Duodenal mucosa (tissue), 2 donors: ENCODE data around the gene LIX1L.

Experiments used
- H3K27ac ChIP-seq: one replicate; pipeline ENCODE4 v1.7.0; 2013; ENCODE audit warnings: low read depth, low read length
- H3K27me3 ChIP-seq, 2 donors: one replicate each; pipeline ENCODE4 v1.7.0; 2013; ENCODE audit warnings: low read length in 2 of 2, control low read depth in 1 of 2; ENCODE audit not compliant: insufficient read depth in 2 of 2, control insufficient read depth in 1 of 2
- H3K36me3 ChIP-seq, 2 donors: one replicate each; pipeline ENCODE4 v1.7.0; 2013; ENCODE audit warnings: low read length in 2 of 2, control low read depth in 1 of 2; ENCODE audit not compliant: insufficient read depth in 2 of 2, control insufficient read depth in 1 of 2
- H3K4me1 ChIP-seq, 2 donors: one replicate each; pipeline ENCODE4 v1.7.0; 2013; ENCODE audit warnings: low read length in 2 of 2, control low read depth in 1 of 2; ENCODE audit not compliant: insufficient read depth in 2 of 2, control insufficient read depth in 1 of 2
- H3K4me3 ChIP-seq, 2 donors: one replicate each; pipeline ENCODE4 v1.7.0; 2013; ENCODE audit warnings: low read length in 2 of 2, low read depth in 1 of 2
- H3K9ac ChIP-seq, 2 donors: one replicate each; pipeline ENCODE4 v1.7.0; 2013; ENCODE audit warnings: low read length in 2 of 2, low read depth in 1 of 2
- H3K9me3 ChIP-seq, 2 donors: one replicate each; pipeline ENCODE4 v1.7.0; 2013; ENCODE audit warnings: low read length in 2 of 2, control low read depth in 1 of 2; ENCODE audit not compliant: control insufficient read depth in 1 of 2

Gene LIX1L

DNA sequence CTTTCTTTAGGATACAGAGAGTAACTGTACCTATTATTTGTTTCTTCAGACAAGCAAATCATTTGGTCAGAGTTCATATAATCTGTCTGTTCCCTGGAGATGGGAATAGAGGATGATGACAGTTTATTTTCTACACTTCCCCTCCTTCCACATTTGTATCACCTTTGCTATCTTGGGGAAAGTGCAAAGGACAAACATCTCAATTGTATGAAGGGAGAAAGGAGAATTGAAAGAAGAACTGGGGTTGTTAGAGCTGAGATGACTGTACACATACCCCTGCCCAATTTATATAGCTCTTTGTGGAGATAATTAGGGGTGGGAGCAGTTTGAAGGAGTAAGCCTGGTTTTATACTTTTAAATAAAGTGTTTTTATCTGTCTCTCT, 20.6 kb upstream of the LIX1L start:
- Histone ChIP-seq H3K4me3 (peak overlapping the region; percentile 48 to 50), H3K9me3 (no peaks in the 10 kb centered on the region), H3K27ac (peak overlapping the region; percentile 80), H3K36me3 (no peaks in the 10 kb centered on the region), H3K4me1 (peaks cover 41 to 45% of the 10 kb centered on the region in 2 donors), H3K27me3 (no peaks in the 10 kb centered on the region), H3K9ac (peak overlapping the region; percentile 53 to 67)

DNA sequence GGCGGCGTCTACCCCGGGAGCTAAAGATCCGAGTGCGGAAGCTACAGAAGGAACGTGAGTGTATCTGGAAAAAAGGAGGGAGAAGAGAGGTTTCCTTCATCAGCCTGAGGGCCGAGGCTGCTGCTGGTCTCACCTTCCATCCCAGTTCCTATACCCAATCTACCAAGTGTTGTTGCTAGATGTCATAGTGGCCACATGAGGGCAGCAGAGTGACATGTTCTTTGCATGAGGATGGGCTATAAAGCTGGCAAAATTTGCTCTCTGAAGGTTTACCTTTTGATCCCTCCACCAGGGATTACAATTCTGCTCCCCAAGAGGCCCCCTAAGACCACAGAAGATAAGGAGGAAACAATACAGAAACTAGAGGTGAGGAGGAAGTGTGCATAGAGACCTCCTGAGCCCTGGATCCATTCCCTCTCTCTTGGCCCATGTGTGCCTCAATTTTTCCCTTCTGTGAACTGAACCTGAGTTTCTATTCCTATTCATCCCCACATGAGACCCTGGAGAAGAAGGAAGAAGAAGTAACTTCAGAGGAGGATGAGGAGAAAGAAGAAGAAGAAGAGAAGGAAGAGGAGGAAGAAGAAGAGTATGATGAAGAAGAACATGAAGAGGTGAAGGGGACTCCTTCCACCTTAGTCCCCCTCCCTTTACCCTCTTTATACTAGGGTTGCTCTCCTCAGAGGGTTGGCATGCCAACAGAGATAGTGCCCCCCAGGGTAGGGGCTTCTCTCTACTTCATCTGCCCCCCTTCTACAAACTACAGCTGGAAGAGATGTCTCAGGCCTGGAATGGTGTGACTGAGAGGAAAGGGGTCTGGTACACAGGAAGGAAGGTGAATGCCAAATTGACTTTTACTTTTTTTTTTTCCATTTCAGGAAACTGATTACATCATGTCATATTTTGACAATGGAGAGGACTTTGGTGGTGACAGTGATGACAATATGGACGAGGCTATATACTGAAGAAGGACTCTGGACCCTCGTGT, 20.0 kb upstream of the LIX1L start:
- peak overlapping the region in 1 of 2 donors; percentile 50 for H3K4me3 ChIP-seq
- peaks cover 35 to 38% of the 10 kb centered on the region in 2 donors for H3K4me1 ChIP-seq
- peak overlapping the region; percentile 80 for H3K27ac ChIP-seq
- no peaks in the 10 kb centered on the region for H3K36me3 ChIP-seq
- H3K27me3 ChIP-seq = no peaks in the 10 kb centered on the region
- no peaks in the 10 kb centered on the region for H3K9me3 ChIP-seq
- peak overlapping the region; percentile 53 to 67 for H3K9ac ChIP-seq

DNA sequence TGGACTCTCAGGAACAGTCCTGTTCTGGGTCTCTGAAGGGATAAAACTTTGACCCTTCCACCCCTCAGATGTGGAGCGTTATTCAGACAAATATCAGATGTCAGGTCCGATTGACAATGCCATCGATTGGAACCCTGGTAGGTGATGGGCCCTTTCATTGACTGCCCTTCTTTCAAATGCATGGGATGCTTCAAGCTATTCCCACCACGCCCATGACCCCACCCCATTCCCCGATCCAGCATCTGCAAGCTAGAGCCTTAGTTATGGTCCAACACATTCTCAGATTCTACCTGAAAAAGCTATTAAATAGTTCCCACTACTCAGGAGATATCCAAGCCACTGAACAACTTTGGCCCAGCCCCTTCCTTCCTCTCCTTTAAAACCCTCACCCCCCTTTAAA, 19.2 kb upstream of the LIX1L start:
- no peaks in the 10 kb centered on the region for H3K27me3 ChIP-seq
- no peaks in the 10 kb centered on the region for H3K9me3 ChIP-seq
- peaks cover 31 to 34% of the 10 kb centered on the region in 2 donors for H3K4me1 ChIP-seq
- no peak overlapping the region for H3K4me3 ChIP-seq
- no peaks in the 10 kb centered on the region for H3K36me3 ChIP-seq
- H3K9ac ChIP-seq = no peak overlapping the region
- H3K27ac ChIP-seq = no peak overlapping the region

DNA sequence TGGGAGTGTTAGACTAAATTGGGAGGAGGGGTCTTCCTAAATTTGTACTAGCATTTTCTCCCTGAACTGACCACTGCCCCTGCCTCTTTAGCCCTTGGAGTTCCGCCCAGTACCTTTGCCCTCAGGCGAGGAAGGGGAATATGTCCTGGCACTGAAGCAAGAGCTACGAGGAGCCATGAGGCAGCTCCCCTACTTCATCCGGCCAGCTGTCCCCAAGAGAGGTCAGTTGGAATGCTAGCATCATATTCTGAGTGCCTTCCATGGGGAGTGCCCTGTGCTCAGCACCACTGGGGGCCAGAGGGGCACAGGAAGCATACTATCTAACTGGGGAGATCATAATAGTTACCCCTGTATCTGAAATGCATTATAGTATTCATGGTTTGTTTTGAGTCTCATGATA, 17.4 kb upstream of the LIX1L start:
- H3K4me3 ChIP-seq = no peak overlapping the region
- no peaks in the 10 kb centered on the region for H3K27me3 ChIP-seq
- peaks cover 24% of the 10 kb centered on the region in 2 donors for H3K4me1 ChIP-seq
- H3K27ac ChIP-seq = no peak overlapping the region
- H3K9ac ChIP-seq = no peak overlapping the region
- H3K36me3 ChIP-seq = no peaks in the 10 kb centered on the region
- H3K9me3 ChIP-seq = no peaks in the 10 kb centered on the region

DNA sequence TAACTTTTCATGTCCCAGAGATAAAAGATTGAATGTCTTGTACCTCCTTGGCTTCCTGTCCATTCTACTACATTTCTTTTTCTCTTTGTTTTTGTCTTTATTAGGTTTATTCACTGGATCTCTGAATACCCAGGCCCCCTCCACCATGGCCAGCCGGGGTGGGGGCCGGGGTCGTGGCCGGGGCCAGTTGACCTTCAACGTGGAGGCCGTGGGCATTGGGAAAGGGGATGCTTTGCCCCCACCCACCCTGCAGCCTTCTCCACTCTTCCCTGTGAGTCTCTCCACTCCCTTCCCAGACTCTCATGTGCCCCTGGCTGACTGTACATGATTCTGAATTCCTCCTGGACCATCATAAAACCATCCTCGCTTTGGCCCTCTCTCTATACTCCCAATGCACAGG, 16.9 kb upstream of the LIX1L start:
- Histone ChIP-seq H3K4me1 (peaks cover 19 to 20% of the 10 kb centered on the region in 2 donors), H3K27ac (no peak overlapping the region), H3K4me3 (no peak overlapping the region), H3K9me3 (no peaks in the 10 kb centered on the region), H3K9ac (no peak overlapping the region), H3K36me3 (no peaks in the 10 kb centered on the region), H3K27me3 (no peaks in the 10 kb centered on the region)

DNA sequence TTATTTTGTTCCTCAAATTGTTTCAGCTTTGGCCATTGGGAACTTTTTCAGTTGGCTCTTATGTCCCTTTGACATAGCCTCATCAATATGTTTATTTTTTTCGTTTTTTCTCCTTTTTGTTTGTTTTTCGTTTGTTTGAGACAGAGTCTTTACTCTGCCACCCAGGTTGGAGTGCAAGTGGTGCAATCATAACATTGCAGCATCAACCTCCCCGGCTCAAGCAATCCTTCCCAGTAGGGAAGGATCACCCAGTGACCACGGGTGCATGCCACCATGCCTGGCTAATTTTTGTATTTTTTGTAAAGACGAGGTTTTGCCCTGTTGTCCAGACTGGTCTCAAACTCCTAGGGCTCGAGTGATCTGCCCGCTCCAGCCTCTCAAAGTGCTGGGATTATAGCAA, 14.8 kb upstream of the LIX1L start:
- Histone ChIP-seq H3K27ac (no peak overlapping the region), H3K9me3 (no peaks in the 10 kb centered on the region), H3K4me1 (peaks cover 0 to under 1% of the 10 kb centered on the region in 2 donors), H3K4me3 (no peak overlapping the region), H3K9ac (no peak overlapping the region), H3K36me3 (no peaks in the 10 kb centered on the region), H3K27me3 (no peaks in the 10 kb centered on the region)

DNA sequence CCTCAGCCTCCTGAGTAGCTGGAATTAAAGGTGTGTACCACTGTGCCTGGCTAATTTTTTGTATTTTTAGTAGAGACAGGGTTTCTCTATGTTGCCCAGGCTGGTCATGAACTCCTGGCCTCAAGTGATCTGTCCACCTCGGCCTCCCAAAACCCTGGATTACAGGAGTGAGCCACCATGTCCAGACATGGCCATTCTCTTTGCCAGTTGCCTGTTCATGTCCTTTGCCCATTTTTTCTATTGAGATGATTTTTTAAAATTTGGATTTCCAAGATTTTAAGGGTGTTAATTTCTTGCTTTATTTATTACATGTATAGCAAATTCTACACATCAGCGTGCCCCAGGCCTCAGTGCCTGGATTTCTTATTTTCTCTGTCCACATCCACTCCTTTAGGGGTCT, 9.5 kb upstream of the LIX1L start:
- Histone ChIP-seq H3K36me3 (no peaks in the 10 kb centered on the region), H3K4me3 (no peak overlapping the region), H3K9ac (no peak overlapping the region), H3K9me3 (peaks cover 0 to 5% of the 10 kb centered on the region in 2 donors), H3K4me1 (peaks cover 23 to 24% of the 10 kb centered on the region in 2 donors), H3K27me3 (peaks cover 0 to under 1% of the 10 kb centered on the region in 2 donors), H3K27ac (no peak overlapping the region)

DNA sequence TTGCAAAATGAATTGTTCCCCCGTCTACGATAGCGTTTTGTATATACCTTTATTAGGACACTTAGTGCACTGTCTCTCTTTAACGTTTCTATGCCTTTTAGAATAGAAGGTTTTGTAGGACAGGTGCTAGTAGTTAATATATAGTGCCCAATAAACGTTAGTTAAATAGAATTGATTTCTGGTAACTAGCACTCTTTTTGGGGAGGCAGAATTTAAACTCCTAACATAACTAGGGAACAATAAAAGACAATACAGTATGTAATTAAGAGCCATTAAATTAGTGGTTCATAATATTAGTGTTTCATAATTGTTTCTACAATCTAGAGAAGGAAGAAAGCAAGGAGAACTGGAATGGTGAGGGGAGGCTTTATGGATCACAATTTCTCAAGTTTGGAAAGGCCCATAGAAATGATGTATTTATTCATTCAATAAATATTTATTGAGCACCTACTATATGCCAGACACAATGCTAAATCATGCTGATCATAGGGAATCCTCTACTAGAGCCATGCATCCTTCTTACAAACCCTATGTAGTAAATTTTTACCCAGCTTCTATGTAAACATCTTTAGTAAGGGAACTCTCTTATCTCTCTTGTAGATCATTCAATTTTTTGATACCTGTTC, 7.4 kb upstream of the LIX1L start:
- Histone ChIP-seq H3K9ac (peak overlapping the region; percentile 92 to 97), H3K27me3 (peaks cover 18% of the 10 kb centered on the region in 2 donors), H3K27ac (peak overlapping the region; percentile 63), H3K36me3 (no peaks in the 10 kb centered on the region), H3K4me3 (peak overlapping the region; percentile 90 to 93), H3K9me3 (peaks cover 0 to 5% of the 10 kb centered on the region in 2 donors), H3K4me1 (peaks cover 37 to 43% of the 10 kb centered on the region in 2 donors)

DNA sequence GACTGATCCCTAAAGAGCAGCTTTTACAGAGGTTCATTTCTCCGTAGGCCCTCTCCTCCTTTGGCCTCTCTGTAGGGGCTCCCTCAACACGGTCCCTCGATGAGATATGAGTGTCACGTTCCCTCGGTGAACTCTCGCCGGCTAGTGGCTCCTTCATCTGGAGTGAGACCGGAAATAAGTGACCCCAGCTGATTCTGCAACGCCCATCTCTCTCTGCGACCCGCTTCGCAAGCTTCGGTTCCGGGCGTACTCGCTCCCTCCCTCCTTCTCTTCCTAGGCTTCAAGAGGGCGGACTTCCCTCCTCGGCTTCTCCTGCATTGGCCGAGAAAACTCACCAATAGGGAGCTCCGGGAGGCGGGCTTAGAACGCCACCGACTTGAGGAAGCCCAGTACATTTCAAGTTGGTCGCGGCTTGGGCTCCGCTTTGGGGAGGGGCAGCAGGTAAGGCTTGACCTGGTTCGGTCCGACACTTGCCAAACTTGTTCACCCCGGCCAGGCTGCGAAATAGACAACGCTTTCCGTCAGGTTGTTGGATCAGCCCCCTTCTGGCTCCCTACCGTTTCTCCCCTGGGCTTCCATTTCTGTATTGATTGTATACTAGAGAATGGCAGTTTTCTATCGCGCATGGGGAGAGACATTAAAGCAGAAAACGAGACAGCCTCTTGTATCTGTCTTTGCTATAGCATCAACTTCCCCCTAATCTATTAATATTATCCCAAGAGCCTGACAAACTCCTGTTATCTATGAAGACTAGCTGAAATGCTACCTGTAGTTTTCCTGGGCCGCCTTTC, 6.7 kb upstream of the LIX1L start, which contains the start of the genes ANKRD34A and POLR3GL:
ANKRD34A (minus strand) TSS at position 248 of the 791 bp plus-strand sequence. CDS start 2,816 bp downstream, outside the sequence.
POLR3GL (plus strand) TSS at position 363 of the 791 bp plus-strand sequence. CDS start 10,176 bp downstream, outside the sequence.
- peak within 1 kb of the TSS; percentile 90 to 93 for H3K4me3 ChIP-seq
- H3K27me3 ChIP-seq = peaks cover 20 to 25% of the 10 kb centered on the region in 2 donors
- peak within 1 kb of the TSS; percentile 92 to 97 for H3K9ac ChIP-seq
- no peaks in the 10 kb centered on the region for H3K36me3 ChIP-seq
- peaks cover 37 to 51% of the 10 kb centered on the region in 2 donors for H3K4me1 ChIP-seq
- peaks cover 0 to 5% of the 10 kb centered on the region in 2 donors for H3K9me3 ChIP-seq
- H3K27ac ChIP-seq = peak within 1 kb of the TSS; percentile 63
